Liver (tissue), 3 donors: ENCODE data around the gene RIMS3.

Experiments
- EGR1 ChIP-seq, 2 donors: IDR thresholded peaks; 2 replicates each; pipeline ENCODE4 v1.6.1; 2016 to 2018; ENCODE audit warnings: antibody characterized with exemption in 2 of 2, low read depth in 2 of 2
- FOXA1 ChIP-seq: IDR thresholded peaks from 2 replicates; pipeline ENCODE4 v1.6.1; 2016; ENCODE audit warnings: antibody characterized with exemption
- JUND ChIP-seq, 2 donors: IDR thresholded peaks; 2 replicates each; pipeline ENCODE4 v1.6.1; 2016; ENCODE audit warnings: antibody characterized with exemption in 2 of 2
- MAX ChIP-seq: IDR thresholded peaks from 2 replicates; pipeline ENCODE4 v1.6.1; 2016; ENCODE audit warnings: antibody characterized with exemption
- RAD21 ChIP-seq, 2 donors: IDR thresholded peaks; 2 replicates each; pipeline ENCODE4 v1.6.1; 2016; ENCODE audit warnings: antibody characterized with exemption in 2 of 2, mild to moderate bottlenecking in 2 of 2
- SP1 ChIP-seq: IDR thresholded peaks from 2 replicates; pipeline ENCODE4 v1.6.1; 2018; ENCODE audit warnings: antibody characterized with exemption, mild to moderate bottlenecking
- YY1 ChIP-seq: IDR thresholded peaks from 2 replicates; pipeline ENCODE4 v1.6.1; 2016; ENCODE audit warnings: antibody characterized with exemption, mild to moderate bottlenecking
- TF ChIP-seq, protein P1 (sequence below): fragments of 150-350 bp; IDR thresholded peaks from 2 replicates; pipeline ENCODE4 v1.5.1; 2017; ENCODE audit warnings: improper control_type of control experiment, low read depth, low read length; ENCODE audit not compliant: missing input control
- TF ChIP-seq, protein P2 (sequence below): IDR thresholded peaks from 2 replicates; pipeline ENCODE4 v1.6.1; 2016; ENCODE audit warnings: antibody characterized with exemption, mild to moderate bottlenecking
- TF ChIP-seq, protein P3 (sequence below): IDR thresholded peaks from 2 replicates; pipeline ENCODE4 v1.6.1; 2016; ENCODE audit warnings: antibody characterized with exemption
- donor health status: healthy.
- donor health status: healthy.

GRCh38 chr1:40706626-40707025, 41.1 kb upstream of the RIMS3 start:
- no peak for TF ChIP-seq JUND (IDR thresholded peaks at IDR 0.05)
- TF ChIP-seq, protein P1, sequence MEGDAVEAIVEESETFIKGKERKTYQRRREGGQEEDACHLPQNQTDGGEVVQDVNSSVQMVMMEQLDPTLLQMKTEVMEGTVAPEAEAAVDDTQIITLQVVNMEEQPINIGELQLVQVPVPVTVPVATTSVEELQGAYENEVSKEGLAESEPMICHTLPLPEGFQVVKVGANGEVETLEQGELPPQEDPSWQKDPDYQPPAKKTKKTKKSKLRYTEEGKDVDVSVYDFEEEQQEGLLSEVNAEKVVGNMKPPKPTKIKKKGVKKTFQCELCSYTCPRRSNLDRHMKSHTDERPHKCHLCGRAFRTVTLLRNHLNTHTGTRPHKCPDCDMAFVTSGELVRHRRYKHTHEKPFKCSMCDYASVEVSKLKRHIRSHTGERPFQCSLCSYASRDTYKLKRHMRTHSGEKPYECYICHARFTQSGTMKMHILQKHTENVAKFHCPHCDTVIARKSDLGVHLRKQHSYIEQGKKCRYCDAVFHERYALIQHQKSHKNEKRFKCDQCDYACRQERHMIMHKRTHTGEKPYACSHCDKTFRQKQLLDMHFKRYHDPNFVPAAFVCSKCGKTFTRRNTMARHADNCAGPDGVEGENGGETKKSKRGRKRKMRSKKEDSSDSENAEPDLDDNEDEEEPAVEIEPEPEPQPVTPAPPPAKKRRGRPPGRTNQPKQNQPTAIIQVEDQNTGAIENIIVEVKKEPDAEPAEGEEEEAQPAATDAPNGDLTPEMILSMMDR = no peak
- TF ChIP-seq YY1 = no peak
- no peak for TF ChIP-seq SP1
- TF ChIP-seq RAD21 (IDR thresholded peaks at IDR 0.05) = no peak
- TF ChIP-seq, protein P2, sequence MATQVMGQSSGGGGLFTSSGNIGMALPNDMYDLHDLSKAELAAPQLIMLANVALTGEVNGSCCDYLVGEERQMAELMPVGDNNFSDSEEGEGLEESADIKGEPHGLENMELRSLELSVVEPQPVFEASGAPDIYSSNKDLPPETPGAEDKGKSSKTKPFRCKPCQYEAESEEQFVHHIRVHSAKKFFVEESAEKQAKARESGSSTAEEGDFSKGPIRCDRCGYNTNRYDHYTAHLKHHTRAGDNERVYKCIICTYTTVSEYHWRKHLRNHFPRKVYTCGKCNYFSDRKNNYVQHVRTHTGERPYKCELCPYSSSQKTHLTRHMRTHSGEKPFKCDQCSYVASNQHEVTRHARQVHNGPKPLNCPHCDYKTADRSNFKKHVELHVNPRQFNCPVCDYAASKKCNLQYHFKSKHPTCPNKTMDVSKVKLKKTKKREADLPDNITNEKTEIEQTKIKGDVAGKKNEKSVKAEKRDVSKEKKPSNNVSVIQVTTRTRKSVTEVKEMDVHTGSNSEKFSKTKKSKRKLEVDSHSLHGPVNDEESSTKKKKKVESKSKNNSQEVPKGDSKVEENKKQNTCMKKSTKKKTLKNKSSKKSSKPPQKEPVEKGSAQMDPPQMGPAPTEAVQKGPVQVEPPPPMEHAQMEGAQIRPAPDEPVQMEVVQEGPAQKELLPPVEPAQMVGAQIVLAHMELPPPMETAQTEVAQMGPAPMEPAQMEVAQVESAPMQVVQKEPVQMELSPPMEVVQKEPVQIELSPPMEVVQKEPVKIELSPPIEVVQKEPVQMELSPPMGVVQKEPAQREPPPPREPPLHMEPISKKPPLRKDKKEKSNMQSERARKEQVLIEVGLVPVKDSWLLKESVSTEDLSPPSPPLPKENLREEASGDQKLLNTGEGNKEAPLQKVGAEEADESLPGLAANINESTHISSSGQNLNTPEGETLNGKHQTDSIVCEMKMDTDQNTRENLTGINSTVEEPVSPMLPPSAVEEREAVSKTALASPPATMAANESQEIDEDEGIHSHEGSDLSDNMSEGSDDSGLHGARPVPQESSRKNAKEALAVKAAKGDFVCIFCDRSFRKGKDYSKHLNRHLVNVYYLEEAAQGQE = no peak
- no peak for TF ChIP-seq MAX
- TF ChIP-seq, protein P3, sequence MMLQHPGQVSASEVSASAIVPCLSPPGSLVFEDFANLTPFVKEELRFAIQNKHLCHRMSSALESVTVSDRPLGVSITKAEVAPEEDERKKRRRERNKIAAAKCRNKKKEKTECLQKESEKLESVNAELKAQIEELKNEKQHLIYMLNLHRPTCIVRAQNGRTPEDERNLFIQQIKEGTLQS = no peak
- no peak for TF ChIP-seq EGR1 (IDR thresholded peaks at IDR 0.05; ENCODE audit: low read depth in 2 of 2)
- TF ChIP-seq FOXA1 = no peak
